Stimulated activated CD8-positive, alpha-beta memory T cell treated with anti-CD3 and anti-CD28 coated beads, Interleukin-4, amount 100 ng/mL, for 24 hours (primary cell): ENCODE results near the gene PPT2.
"Not testable (repeated sequence)": the region's sequence is repeated elsewhere in the genome, so short reads cannot be mapped to it uniquely, and the experiment has no call there.

Experiments
- DNase-seq: peaks from one replicate; pipeline ENCODE4 v3.0.0-alpha.2; 2020; ENCODE audit warnings: low read depth

Gene PPT2

GRCh38 chr6:32189742-32190053 is 35.8 kb downstream of the PPT2 start:
- no peak for DNase-seq

- peak; percentile 74 for DNase-seq
Measured at GRCh38 chr6:32190054-32190851, 36.3 kb downstream of the PPT2 start, which contains the start of gene PBX2. TSS of gene PBX2 (minus strand) at chr6:32190202. CDS start at chr6:32189915, 287 bp downstream.

GRCh38 chr6:32190911-32191677 is 37.2 kb downstream of the PPT2 start:
- no peak for DNase-seq

DNA sequence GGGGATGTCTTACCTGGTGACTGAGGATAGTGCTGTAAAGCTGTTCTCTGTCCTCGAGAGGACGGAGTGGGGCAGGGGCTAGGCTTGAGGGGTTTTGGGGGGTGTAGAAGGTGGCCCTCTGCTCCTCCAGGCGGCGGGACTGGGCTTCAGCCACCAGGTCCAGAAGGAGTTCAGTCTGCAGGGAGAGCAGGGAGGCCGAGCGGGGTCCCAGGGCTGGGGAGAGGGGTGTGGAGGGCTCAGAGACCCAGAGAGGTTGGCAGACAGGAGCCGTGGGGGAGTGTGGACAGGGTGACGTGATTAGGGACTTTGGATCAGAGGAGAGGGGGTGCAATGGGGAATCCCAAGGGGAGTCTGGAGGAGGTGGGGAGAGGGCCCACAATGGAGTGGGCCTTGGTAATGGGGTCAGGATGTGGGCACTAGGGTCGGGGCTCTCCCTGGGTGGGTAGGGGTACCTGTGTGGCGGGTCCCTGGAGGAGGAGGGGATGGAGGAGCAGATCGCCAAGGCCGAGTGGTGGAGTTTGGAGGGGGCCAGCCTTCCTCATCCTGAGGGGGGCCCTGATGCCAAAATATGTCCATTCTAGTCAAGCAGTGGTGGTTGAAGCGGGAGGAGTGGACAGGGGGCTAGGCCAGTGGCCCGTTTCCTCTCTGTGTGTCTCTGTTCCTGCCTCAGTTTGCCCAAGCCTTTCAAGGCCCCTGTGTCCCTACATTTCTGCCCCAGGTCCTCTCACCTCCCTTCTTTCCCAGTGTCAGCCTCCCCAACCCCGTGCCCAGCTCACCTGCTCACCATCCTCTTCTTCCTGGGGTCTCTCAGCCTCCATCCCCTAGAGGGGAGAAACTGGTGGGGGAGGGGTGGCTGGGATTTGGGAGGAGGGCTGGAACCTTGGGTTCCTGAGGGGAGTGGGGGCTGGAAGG is 38.0 kb downstream of the PPT2 start:
- DNase-seq = no peak

DNA sequence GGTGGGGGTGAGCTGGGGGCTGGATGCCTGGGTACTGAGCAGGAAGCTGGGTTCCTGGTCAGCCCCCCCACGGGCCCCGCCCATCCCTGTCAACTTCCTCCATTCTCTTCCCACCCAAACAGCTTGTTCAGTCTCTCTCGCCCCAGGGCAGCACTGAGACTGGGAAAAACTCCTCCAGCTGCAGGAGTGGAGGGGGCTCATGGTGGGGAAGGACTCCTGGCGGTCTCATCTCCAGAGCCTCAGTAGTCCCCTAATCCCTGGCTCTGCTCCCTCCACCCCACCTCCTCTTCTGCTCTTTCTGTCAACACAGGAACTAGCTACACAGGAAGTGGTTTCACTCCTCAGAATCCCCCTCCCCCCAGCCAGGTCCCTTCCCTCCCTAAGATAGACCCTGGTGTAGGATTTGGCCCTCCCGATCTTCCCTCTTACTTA is 38.7 kb downstream of the PPT2 start, which contains the start of gene GPSM3:
Gene GPSM3, minus strand, starts transcription at position 36 of the 432 bp plus-strand sequence. CDS start 130 bp downstream, outside the sequence.
- DNase-seq = no peak

GRCh38 chr6:32193096-32193495 is 39.2 kb downstream of the PPT2 start:
- DNase-seq = not testable (repeated sequence)

GRCh38 chr6:32194388-32194787 is 40.4 kb downstream of the PPT2 start:
- DNase-seq = no peak

DNA sequence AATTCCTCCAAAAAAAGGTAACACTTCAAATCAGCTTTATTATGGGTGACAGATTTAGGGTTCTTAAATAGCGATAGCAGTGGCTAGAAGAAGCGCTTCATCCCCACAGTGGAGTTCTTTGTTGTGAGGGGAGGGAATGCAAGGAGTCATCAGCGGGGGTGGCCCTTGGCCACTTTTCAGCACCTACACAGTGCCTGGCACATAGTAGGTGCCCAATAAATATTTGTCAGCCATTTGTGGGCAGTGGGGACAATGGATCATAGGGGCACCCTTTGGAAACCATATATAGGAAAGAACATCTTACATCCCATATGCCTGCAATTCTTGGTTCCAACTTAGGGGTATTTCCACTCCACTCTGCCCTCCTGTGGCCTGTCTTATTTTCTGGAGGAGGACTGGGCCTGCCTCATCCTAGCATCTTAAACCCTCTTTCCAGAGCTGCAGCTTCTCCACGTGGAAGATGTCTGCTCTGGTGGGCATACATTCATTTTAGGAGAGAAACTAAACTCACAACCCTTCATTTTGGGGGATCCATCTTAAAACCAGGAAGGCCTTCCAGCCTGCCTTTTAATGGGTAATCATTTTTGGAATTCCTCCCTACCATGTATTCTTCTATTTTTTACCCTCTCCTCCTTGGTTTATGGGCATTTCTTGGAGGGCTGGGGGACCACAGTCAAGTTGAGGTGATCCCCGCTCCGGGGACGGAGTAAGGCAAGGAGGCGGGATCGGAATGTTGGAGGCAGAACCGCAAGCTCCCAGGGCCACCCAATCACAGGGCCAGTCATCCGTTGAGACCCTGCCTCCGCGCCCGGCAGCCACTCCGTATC is 41.1 kb downstream of the PPT2 start:
- no peak for DNase-seq

GRCh38 chr6:32195652-32195901 is 41.6 kb downstream of the PPT2 start:
- DNase-seq = peak; percentile 100

GRCh38 chr6:32195902-32196681 is 42.2 kb downstream of the PPT2 start:
- DNase-seq = peak; percentile 63

DNA sequence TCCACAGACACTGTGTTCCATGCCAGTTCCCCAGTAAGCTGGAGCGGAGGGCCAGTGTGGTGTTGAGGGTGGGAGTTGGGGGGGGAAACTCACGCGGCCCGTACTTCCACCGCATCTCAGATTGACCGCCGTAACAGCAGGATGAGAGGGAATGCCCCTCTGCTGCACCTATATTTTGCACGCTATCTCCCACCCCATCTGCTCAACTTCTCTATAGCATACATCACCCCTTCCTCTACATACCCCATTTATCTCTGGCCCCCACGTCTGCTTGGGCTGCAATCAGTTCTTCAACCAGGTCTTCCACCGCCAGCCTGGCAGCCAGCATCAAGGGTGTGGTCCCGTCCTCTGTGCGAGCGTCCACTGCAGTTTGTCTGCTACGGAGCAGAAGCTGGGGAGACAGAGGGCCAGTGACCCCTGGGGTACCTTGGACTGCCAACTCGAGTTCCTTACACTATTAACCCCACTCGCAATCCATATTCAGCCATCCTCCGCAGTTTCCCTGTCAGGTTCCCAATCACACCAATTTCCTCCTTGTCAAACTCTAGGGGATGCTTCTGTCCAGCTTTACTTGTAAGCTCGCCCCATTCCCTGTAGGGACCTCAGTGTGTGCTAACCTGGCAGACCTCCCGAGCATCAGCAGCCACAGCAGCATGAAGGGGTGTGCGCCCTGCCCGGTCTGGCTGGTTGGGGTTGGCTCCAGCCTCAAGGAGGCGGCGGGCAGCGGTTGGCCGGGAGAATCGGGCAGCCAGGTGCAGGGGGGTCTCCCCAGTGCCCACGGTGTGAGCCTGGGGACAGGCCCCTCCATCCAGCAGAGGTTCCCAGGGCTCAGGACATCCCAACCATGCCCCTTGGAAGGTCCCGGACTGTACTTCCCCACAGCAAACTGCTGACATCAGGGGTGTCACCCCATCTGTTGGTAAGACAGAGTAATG is 43.0 kb downstream of the PPT2 start:
- DNase-seq = no peak

DNA sequence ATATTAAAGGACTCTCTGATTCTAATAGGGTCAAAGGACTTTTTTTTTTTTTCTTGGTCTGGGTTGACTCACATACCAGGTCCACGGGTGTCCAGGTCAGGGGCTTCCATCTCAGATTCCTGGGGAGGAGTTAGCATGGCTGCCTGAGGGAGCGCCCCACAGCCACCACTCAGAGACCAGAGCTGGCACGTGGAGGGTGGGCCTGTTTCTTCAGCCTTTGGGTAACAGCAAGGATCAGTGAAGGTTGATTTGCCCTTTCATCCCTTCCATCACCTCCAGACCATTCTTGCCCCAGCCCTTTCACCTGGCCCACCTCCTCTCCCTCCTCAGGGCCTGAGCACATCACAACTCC is 44.4 kb downstream of the PPT2 start:
- DNase-seq = no peak

- DNase-seq = no peak
Measured at GRCh38 chr6:32198866-32199265, 44.9 kb downstream of the PPT2 start.

GRCh38 chr6:32200711-32201475 is 47.0 kb downstream of the PPT2 start:
- DNase-seq = no peak

GRCh38 chr6:32202186-32202585 is 48.2 kb downstream of the PPT2 start:
- DNase-seq = no peak

DNA sequence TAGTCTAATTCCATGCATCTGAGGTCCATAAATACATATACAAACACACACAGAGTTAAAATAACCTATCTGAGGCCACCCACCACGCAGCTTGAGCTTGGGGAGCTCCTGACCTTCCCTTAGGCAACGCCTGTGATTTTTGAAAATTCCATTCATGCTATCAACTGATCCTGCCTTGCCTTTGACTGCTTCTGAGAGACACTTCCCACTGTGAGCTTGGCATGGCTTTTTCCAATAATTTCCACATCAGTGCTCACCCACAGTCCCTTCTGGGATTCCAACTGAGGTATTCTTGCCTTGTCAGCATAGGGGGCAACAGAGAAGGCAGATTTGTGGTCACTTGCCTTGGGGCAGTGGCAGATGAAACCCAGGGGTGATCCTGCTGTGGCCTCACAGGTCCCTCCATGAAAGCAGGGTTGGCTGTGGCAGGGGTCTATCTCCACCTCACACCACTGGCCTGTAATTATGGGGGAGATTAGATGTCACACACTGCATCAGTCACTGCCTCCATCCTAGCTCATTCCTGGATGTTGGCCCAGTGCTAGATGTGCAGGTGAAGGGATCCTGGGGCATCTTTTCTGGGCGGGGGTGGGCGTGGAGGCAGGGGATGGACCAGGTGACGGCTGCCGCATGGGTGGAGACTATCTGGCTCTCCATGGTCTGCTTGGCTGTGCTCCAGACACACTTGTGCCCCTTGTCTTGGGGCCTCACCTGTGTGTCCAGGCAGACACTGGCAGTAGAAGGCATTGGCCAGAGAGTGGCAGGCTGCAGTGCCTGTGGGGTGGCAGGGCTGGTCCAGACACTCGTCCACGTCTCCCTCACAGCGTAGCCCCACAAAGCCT is 49.7 kb downstream of the PPT2 start:
- DNase-seq = no peak

DNA sequence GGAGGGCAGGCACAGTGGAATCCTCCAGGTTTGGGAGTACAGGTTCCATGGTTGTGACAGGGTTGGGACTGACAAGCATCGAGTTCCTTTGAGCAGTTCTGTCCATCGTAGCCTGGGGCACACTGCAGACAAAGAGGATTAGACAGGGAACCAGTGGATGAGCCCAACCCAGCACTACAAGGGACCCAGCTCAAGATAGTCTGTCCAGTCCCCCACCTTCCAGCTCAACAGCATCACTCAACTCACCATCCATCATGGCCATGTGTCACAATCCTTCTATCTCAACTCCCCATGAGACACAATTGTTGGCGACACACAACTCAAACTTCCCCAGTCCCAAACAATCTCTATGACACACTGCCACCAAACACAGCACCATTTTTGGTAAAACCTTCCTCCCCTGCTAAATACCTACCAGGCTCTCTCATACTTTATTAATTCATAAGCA is 50.4 kb downstream of the PPT2 start:
- DNase-seq = no peak

DNA sequence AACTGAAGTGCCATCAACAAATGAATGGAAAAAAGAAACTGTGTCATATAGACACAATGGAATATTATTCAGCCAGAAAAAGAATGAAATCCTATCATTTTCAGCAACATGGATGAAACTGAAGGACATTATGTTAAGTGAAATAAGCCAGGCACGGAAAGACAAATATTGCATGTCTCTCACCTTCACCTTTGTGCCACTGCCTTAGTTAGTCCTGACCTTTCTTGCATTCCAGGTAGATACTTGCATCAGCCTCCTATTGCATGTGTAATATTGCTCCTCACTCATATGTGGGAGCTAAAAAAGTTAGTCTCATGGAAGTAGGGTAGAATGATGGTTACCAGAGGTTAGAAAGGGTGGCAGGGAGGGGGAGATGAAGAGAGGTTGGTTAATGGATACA is 55.1 kb downstream of the PPT2 start:
- DNase-seq = no peak
